Left renal pelvis (tissue), 4 donors: Measurements from ENCODE around the gene NTSR1. TPM values are rescaled to one million over a fixed set of nuclear protein-coding genes. Genes with fewer than 3 reads are reported as not detected.

Experiments used
- DNase-seq, 4 donors: peaks; one replicate each; pipeline ENCODE4 v3.0.0-alpha.2; 2013; ENCODE audit warnings: low read depth in 4 of 4, low spot score in 3 of 4
- polyA plus RNA-seq, 4 donors: library from polyadenylated mRNA; unstranded; fragments of 120-200 nt; gene quantifications; one replicate each; pipeline ENCODE4 v1.2.1, GENCODE V29; 2013; ENCODE audit not compliant: insufficient read length in 4 of 4

The NTSR1 gene
- polyA plus RNA-seq, 4 donors: 0.10 to 1.4 (median 1.2) TPM

- no peak for DNase-seq
Measured at GRCh38 chr20:62752671-62753501, 44.2 kb downstream of the NTSR1 start.

GRCh38 chr20:62753626-62754025, 45.0 kb downstream of the NTSR1 start:
- DNase-seq: no peak

GRCh38 chr20:62754122-62754990, 45.7 kb downstream of the NTSR1 start:
- DNase-seq: no peak

GRCh38 chr20:62754991-62755356, 46.3 kb downstream of the NTSR1 start:
- DNase-seq: no peak

GRCh38 chr20:62755817-62756724, 47.4 kb downstream of the NTSR1 start:
- DNase-seq: no peak

- no peak for DNase-seq
Measured at GRCh38 chr20:62758226-62758912, 49.7 kb downstream of the NTSR1 start.

- DNase-seq: no peak
Measured at GRCh38 chr20:62759981-62760431, 51.4 kb downstream of the NTSR1 start.

GRCh38 chr20:62760471-62760855, 51.8 kb downstream of the NTSR1 start:
- DNase-seq: no peak

GRCh38 chr20:62760856-62761758, 52.5 kb downstream of the NTSR1 start:
- DNase-seq: no peak

GRCh38 chr20:62761759-62762131, 53.1 kb downstream of the NTSR1 start:
- DNase-seq: no peak

GRCh38 chr20:62762376-62762775, 53.7 kb downstream of the NTSR1 start:
- no peak for DNase-seq

- no peak for DNase-seq
Measured at GRCh38 chr20:62762801-62763368, 54.2 kb downstream of the NTSR1 start.

- no peak for DNase-seq
Measured at GRCh38 chr20:62763404-62763803, 54.8 kb downstream of the NTSR1 start.

- DNase-seq: no peak
Measured at GRCh38 chr20:62764156-62764935, 55.7 kb downstream of the NTSR1 start.

- DNase-seq: no peak
Measured at GRCh38 chr20:62765021-62765420, 56.4 kb downstream of the NTSR1 start.

GRCh38 chr20:62765432-62766070, 56.9 kb downstream of the NTSR1 start:
- no peak for DNase-seq

GRCh38 chr20:62766071-62766450, 57.4 kb downstream of the NTSR1 start:
- no peak for DNase-seq
